ENCODE results near the gene PSMD5. TPM values are rescaled to one million over a fixed set of nuclear protein-coding genes. Genes with fewer than 3 reads are reported as not detected.

The PSMD5 gene
- total and polyA plus RNA-seq, 4 donors, result 17.4 to 44.8 (median 33.0) TPM

- intact Hi-C loops (cut with DNase I), result no loop called here
- Histone ChIP-seq H3K36me3 (ENCODE audit: control insufficient read depth in 1 of 2, insufficient read depth in 2 of 2, low read length in 1 of 2) (peaks cover 5 to 10% of the 10 kb centered on the region in 2 donors), H3K4me1 (ENCODE audit: control insufficient read depth in 1 of 2, insufficient read depth in 2 of 2, low read length in 2 of 2) (no peaks in the 10 kb centered on the region), H3K9me3 (ENCODE audit: control insufficient read depth, low read length) (no peaks in the 10 kb centered on the region), H3K4me3 (ENCODE audit: low read length in 2 of 2) (no peak overlapping the region), H3K27ac (ENCODE audit: low read depth in 1 of 2, low read length in 2 of 2) (no peak overlapping the region), H3K27me3 (ENCODE audit: control insufficient read depth in 1 of 2, insufficient read depth in 2 of 2, low read length in 1 of 2) (no peaks in the 10 kb centered on the region)
- WGBS, 2 donors, result 78 to 83% methylated on average over 4 of the region's 4 CpGs
- no peak for ATAC-seq (ENCODE audit: low FRiP score)
- no peak for DNase-seq
Measured at GRCh38 chr9:120774719-120775118, 68.0 kb downstream of the PSMD5 start.

- no peaks in the 10 kb centered on the region for H3K27me3 ChIP-seq (ENCODE audit: control insufficient read depth in 1 of 2, insufficient read depth in 2 of 2, low read length in 1 of 2)
- peaks cover 8 to 10% of the 10 kb centered on the region in 2 donors for H3K36me3 ChIP-seq (ENCODE audit: control insufficient read depth in 1 of 2, insufficient read depth in 2 of 2, low read length in 1 of 2)
- H3K4me3 ChIP-seq (ENCODE audit: low read length in 2 of 2), result no peak overlapping the region
- DNase-seq (no peak), ATAC-seq (ENCODE audit: low FRiP score) (no peak)
- no peak overlapping the region for H3K27ac ChIP-seq (ENCODE audit: low read depth in 1 of 2, low read length in 2 of 2)
- 82 to 86% methylated on average over 3 of the region's 3 CpGs for WGBS, 2 donors
- H3K4me1 ChIP-seq (ENCODE audit: control insufficient read depth in 1 of 2, insufficient read depth in 2 of 2, low read length in 2 of 2), result no peaks in the 10 kb centered on the region
- intact Hi-C loops (cut with DNase I), result no loop called here
- H3K9me3 ChIP-seq (ENCODE audit: control insufficient read depth, low read length), result no peaks in the 10 kb centered on the region
Measured at GRCh38 chr9:120773256-120773655, 69.5 kb downstream of the PSMD5 start.

- H3K36me3 ChIP-seq (ENCODE audit: control insufficient read depth in 1 of 2, insufficient read depth in 2 of 2, low read length in 1 of 2), result peaks cover 9% of the 10 kb centered on the region in 2 donors
- no peak overlapping the region for H3K4me3 ChIP-seq (ENCODE audit: low read length in 2 of 2)
- no peaks in the 10 kb centered on the region for H3K9me3 ChIP-seq (ENCODE audit: control insufficient read depth, low read length)
- no peak for ATAC-seq (ENCODE audit: low FRiP score)
- H3K27ac ChIP-seq (ENCODE audit: low read depth in 1 of 2, low read length in 2 of 2), result no peak overlapping the region
- intact Hi-C loops (cut with DNase I), result no loop called here
- no peaks in the 10 kb centered on the region for H3K4me1 ChIP-seq (ENCODE audit: control insufficient read depth in 1 of 2, insufficient read depth in 2 of 2, low read length in 2 of 2)
- H3K27me3 ChIP-seq (ENCODE audit: control insufficient read depth in 1 of 2, insufficient read depth in 2 of 2, low read length in 1 of 2), result no peaks in the 10 kb centered on the region
- 85 to 92% methylated on average over 4 of the region's 4 CpGs for WGBS, 2 donors
- no peak for DNase-seq
Measured at GRCh38 chr9:120770931-120771330, 71.8 kb downstream of the PSMD5 start.

- intact Hi-C loops (cut with DNase I), result no loop called here
- Histone ChIP-seq H3K4me1 (ENCODE audit: control insufficient read depth in 1 of 2, insufficient read depth in 2 of 2, low read length in 2 of 2) (no peaks in the 10 kb centered on the region), H3K9me3 (ENCODE audit: control insufficient read depth, low read length) (no peaks in the 10 kb centered on the region), H3K4me3 (ENCODE audit: low read length in 2 of 2) (no peak overlapping the region), H3K27me3 (ENCODE audit: control insufficient read depth in 1 of 2, insufficient read depth in 2 of 2, low read length in 1 of 2) (no peaks in the 10 kb centered on the region), H3K27ac (ENCODE audit: low read depth in 1 of 2, low read length in 2 of 2) (no peak overlapping the region), H3K36me3 (ENCODE audit: control insufficient read depth in 1 of 2, insufficient read depth in 2 of 2, low read length in 1 of 2) (peaks cover 6 to 11% of the 10 kb centered on the region in 2 donors)
- ATAC-seq (ENCODE audit: low FRiP score) (no peak), DNase-seq (no peak)
- 83 to 88% methylated on average over 1 of the region's 1 CpG for WGBS, 2 donors
Measured at GRCh38 chr9:120768886-120769285, 73.8 kb downstream of the PSMD5 start.

GRCh38 chr9:120768247-120768646 lies 74.5 kb downstream of the PSMD5 start:
- Histone ChIP-seq H3K9me3 (ENCODE audit: control insufficient read depth, low read length) (no peaks in the 10 kb centered on the region), H3K27ac (ENCODE audit: low read depth in 1 of 2, low read length in 2 of 2) (no peak overlapping the region), H3K4me1 (ENCODE audit: control insufficient read depth in 1 of 2, insufficient read depth in 2 of 2, low read length in 2 of 2) (no peaks in the 10 kb centered on the region), H3K4me3 (ENCODE audit: low read length in 2 of 2) (no peak overlapping the region), H3K36me3 (ENCODE audit: control insufficient read depth in 1 of 2, insufficient read depth in 2 of 2, low read length in 1 of 2) (peaks cover 6 to 11% of the 10 kb centered on the region in 2 donors), H3K27me3 (ENCODE audit: control insufficient read depth in 1 of 2, insufficient read depth in 2 of 2, low read length in 1 of 2) (no peaks in the 10 kb centered on the region)
- ATAC-seq (ENCODE audit: low FRiP score), result no peak
- intact Hi-C loops (cut with DNase I), result no loop called here
- no peak for DNase-seq
- 96 to 97% methylated on average over 4 of the region's 4 CpGs for WGBS, 2 donors

- no peak overlapping the region for H3K27ac ChIP-seq (ENCODE audit: low read depth in 1 of 2, low read length in 2 of 2)
- WGBS, 2 donors, result 82 to 86% methylated on average over 3 of the region's 3 CpGs
- no peaks in the 10 kb centered on the region for H3K4me1 ChIP-seq (ENCODE audit: control insufficient read depth in 1 of 2, insufficient read depth in 2 of 2, low read length in 2 of 2)
- H3K4me3 ChIP-seq (ENCODE audit: low read length in 2 of 2), result no peak overlapping the region
- H3K27me3 ChIP-seq (ENCODE audit: control insufficient read depth in 1 of 2, insufficient read depth in 2 of 2, low read length in 1 of 2), result no peaks in the 10 kb centered on the region
- intact Hi-C loops (cut with DNase I), result no loop called here
- no peak for DNase-seq
- no peak for ATAC-seq (ENCODE audit: low FRiP score)
- H3K9me3 ChIP-seq (ENCODE audit: control insufficient read depth, low read length), result no peaks in the 10 kb centered on the region
- H3K36me3 ChIP-seq (ENCODE audit: control insufficient read depth in 1 of 2, insufficient read depth in 2 of 2, low read length in 1 of 2), result peaks cover 6 to 13% of the 10 kb centered on the region in 2 donors
Measured at GRCh38 chr9:120767451-120767850, 75.3 kb downstream of the PSMD5 start.

Other genes with a start within 250 kb of the PSMD5 start
- 10 to 100 TPM; 15.7 to 21.5 TPM for gene MEGF9, start 128.5 kb downstream of the PSMD5 start, total RNA-seq
- 1 to 10 TPM; 5.9 to 8.3 TPM for gene MEGF9, start 128.5 kb downstream of the PSMD5 start, polyA plus RNA-seq
- 10 to 100 TPM; 72.1 to 74.0 TPM for gene FBXW2, start 49.5 kb downstream of the PSMD5 start, total RNA-seq
- gene FBXW2, start 49.5 kb downstream of the PSMD5 start, polyA plus RNA-seq, result 10 to 100 TPM; 23.4 to 29.8 TPM
- gene PHF19, start 34.3 kb upstream of the PSMD5 start, total RNA-seq, result 10 to 100 TPM; 40.1 to 62.3 TPM
- gene PHF19, start 34.3 kb upstream of the PSMD5 start, polyA plus RNA-seq, result 10 to 100 TPM; 25.9 to 66.7 TPM
- 10 to 100 TPM; 19.8 to 25.7 TPM for gene TRAF1, start 83.9 kb upstream of the PSMD5 start, total RNA-seq
- gene TRAF1, start 83.9 kb upstream of the PSMD5 start, polyA plus RNA-seq, result 10 to 100 TPM; 10.5 to 43.3 TPM
- gene C5, start 207.4 kb upstream of the PSMD5 start, total RNA-seq, result 10 to 100 TPM in 1 of 2 donors, 1 to 10 TPM in 1; 5.7 to 11.4 TPM
- 10 to 100 TPM in 1 of 2 donors, 1 to 10 TPM in 1; 5.4 to 13.0 TPM for gene C5, start 207.4 kb upstream of the PSMD5 start, polyA plus RNA-seq
- gene CNTRL, start 232.0 kb upstream of the PSMD5 start, total RNA-seq, result 10 to 100 TPM; 18.9 to 25.8 TPM
- 10 to 100 TPM in 1 of 2 donors, 1 to 10 TPM in 1; 9.0 to 10.5 TPM for gene CNTRL, start 232.0 kb upstream of the PSMD5 start, polyA plus RNA-seq

Data from aorta (tissue), 5 donors.